Measurements from ENCODE around the gene LBP.

GRCh38 chr20:38383147-38383546 is 36.9 kb downstream of the LBP start:
- TF ChIP-seq CTCF (IDR thresholded peaks at IDR 0.05; ENCODE audit: insufficient read depth, low read length, poor library complexity, severe bottlenecking) (no peak), EZH2phosphoT487 (conservative IDR thresholded peaks at IDR 0.05; ENCODE audit: low read length) (no peak)
